ENCODE measurements around the gene GPR135. TPM values are rescaled to one million over a fixed set of nuclear protein-coding genes. Genes with fewer than 3 reads are reported as not detected.

Gene GPR135
- total and polyA plus RNA-seq, 2 of the 13 experiments (the other 11 are each of a cell fraction or from before 2014, with no cell fraction given): 0.46 to 1.3 TPM

- TF ChIP-seq CSRNP2 (CRISPR knock-in tag; conservative IDR thresholded peaks at IDR 0.05; ENCODE audit: low read depth): no peak
These were observed 42.5 kb upstream of the GPR135 start (continued) for GRCh38 chr14:59507752-59508103.

GRCh38 chr14:59507063-59507751 lies 42.0 kb upstream of the GPR135 start:
- in situ Hi-C loops (cut with HindIII; ENCODE audit: extremely low pct_ligation_motif_present, low pct_unique_long_range_greater_than_20kb): loop anchor here (10.0 to 25.0 kb wide), 2 partner anchors 78 to 680 kb away; no protein-coding TSS in a partner anchor
- FAIRE-seq: peak; percentile 63
- TF ChIP-seq CREM (IDR thresholded peaks at IDR 0.05): no peak
- no peak for TF ChIP-seq CREM (CRISPR knock-in tag; IDR thresholded peaks at IDR 0.05)
- peak; percentile 52; the same call in 1 of the 2 replicates for TF ChIP-seq HNF1B (CRISPR knock-in tag; IDR thresholded peaks at IDR 0.05)
- no peak for TF ChIP-seq NRL (CRISPR knock-in tag; IDR thresholded peaks at IDR 0.05; ENCODE audit: borderline replicate concordance)
- TF ChIP-seq ZBTB40 (IDR thresholded peaks at IDR 0.05): no peak
- no peak for TF ChIP-seq ZBTB40 (CRISPR knock-in tag; IDR thresholded peaks at IDR 0.05)
- no peak for TF ChIP-seq YEATS4 (CRISPR knock-in tag; IDR thresholded peaks at IDR 0.05; ENCODE audit: borderline replicate concordance)
- peak; percentile 83 for TF ChIP-seq SMC3 (IDR thresholded peaks at IDR 0.05; ENCODE audit: low read length)
- no peak for TF ChIP-seq MAFF (IDR thresholded peaks at IDR 0.05; ENCODE audit: low read depth, low read length)

More at GRCh38 chr14:59507063-59507751, 42.0 kb upstream of the GPR135 start:
- Histone ChIP-seq H3K79me2 (ENCODE audit: insufficient read depth, low read length) (no peaks in the 10 kb centered on the region), H3K27ac (ENCODE audit: extremely low read length, insufficient read depth, low read length) (no peak overlapping the region), H4K20me1 (ENCODE audit: insufficient read depth, low read length) (no peaks in the 10 kb centered on the region), H3K4me2 (ENCODE audit: low read depth, low read length) (0 out of 2 replicates have a peak overlapping the region, but pooled peaks have one; percentile 25), H3K4me1 (ENCODE audit: insufficient read depth, low read length) (peaks cover 30% of the 10 kb centered on the region), H3K4me3 (replicated peaks in 1 of 3; ENCODE audit: insufficient read depth in 1 of 3, low read depth in 2 of 3, low read length in 3 of 3) (no peak overlapping the region), H3K9ac (ENCODE audit: insufficient read depth, low read depth, low read length) (no peak overlapping the region), H2AFZ (ENCODE audit: low read length) (no peak overlapping the region), H3K27me3 (ENCODE audit: control insufficient read depth in 1 of 2, insufficient read depth in 2 of 2, low read length in 2 of 2) (no peaks in the 10 kb centered on the region), H3K9me3 (ENCODE audit: low read length) (no peaks in the 10 kb centered on the region), H3K36me3 (replicated peaks in 1 of 2; ENCODE audit: control insufficient read depth in 1 of 2, insufficient read depth in 2 of 2, low read length in 2 of 2) (0 out of 5 replicates have a peak, but pooled peaks cover 0 to 2% of the 10 kb centered on the region in 2 experiments)
- DNase-seq (ENCODE audit: low spot score) (peak; percentile 62), ATAC-seq (peak; percentile 97)
- no TSS peak for BruUV-seq (replicated peaks)
- ChIA-PET CTCF (ENCODE audit: low intra/inter-chr PET ratio, low total read pairs) (no interaction called here), POLR2A (no interaction called here)
- intact Hi-C loops (cut with micrococcal nuclease; ENCODE audit: unreplicated experiment): loop anchor here (1.0 to 10.0 kb wide), 2 partner anchors 69 to 388 kb away; partner anchors contain the start of gene CCDC175

Data from HepG2 (cell line).